ENCODE measurements around the gene SELP. TPM values are rescaled to one million over a fixed set of nuclear protein-coding genes. Genes with fewer than 3 reads are reported as not detected.

Gene SELP
- total RNA-seq, 1 donor from 2014 or later: 0.65 TPM

DNA sequence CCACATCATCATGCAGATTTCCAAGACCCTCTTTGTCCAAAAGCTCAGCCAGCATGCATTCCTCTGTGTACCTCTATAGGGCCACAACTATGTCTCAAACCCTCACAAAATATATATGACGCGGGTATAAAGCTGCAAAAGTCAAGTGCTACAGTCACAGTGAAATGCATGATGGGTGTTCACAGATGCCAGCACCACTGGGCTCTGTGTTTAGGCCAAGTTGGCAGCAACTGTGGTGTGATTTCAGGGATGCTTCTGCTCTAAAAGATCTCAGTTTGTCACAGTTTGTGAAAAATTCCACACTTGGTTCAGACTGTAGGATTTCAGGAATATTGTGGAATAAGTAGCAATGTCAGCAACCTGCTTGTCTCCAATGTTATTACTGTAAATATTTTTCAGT, 23.9 kb upstream of the SELP start:
- H3K36me3 Mint-ChIP-seq: peaks cover 6% of the 10 kb centered on the region
- no peak overlapping the region for H3K27ac Mint-ChIP-seq
- TF ChIP-seq, protein P1, sequence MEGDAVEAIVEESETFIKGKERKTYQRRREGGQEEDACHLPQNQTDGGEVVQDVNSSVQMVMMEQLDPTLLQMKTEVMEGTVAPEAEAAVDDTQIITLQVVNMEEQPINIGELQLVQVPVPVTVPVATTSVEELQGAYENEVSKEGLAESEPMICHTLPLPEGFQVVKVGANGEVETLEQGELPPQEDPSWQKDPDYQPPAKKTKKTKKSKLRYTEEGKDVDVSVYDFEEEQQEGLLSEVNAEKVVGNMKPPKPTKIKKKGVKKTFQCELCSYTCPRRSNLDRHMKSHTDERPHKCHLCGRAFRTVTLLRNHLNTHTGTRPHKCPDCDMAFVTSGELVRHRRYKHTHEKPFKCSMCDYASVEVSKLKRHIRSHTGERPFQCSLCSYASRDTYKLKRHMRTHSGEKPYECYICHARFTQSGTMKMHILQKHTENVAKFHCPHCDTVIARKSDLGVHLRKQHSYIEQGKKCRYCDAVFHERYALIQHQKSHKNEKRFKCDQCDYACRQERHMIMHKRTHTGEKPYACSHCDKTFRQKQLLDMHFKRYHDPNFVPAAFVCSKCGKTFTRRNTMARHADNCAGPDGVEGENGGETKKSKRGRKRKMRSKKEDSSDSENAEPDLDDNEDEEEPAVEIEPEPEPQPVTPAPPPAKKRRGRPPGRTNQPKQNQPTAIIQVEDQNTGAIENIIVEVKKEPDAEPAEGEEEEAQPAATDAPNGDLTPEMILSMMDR (IDR thresholded peaks at IDR 0.05; ENCODE audit: unreplicated experiment): no peak
- peaks cover 8% of the 10 kb centered on the region for H3K4me1 Mint-ChIP-seq
- H3K27me3 Mint-ChIP-seq (ENCODE audit: low read depth): no peaks in the 10 kb centered on the region
- no peak overlapping the region for H3K4me3 Mint-ChIP-seq
- H3K9me3 Mint-ChIP-seq: peaks cover 19% of the 10 kb centered on the region
- DNase-seq (ENCODE audit: low spot score in 2 of 2, unreplicated experiment in 2 of 2): no peak

DNA sequence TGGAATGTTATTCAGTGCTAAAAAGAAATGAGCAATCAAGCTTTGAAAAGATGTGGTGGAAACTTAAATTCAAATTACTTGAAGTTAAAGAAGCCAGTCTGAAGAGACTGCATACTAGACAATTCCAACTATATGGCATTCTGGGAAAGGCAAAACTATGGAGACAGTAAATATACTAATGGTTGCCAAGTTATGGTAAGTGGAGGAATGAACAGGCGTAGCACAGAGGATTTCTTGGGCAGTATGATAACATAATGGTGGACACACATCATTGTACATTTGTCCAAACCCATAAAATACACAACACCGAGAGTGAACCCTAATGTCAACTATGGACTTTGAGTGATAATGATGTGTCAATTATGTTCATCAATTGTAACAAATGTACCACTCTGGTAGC, 21.1 kb upstream of the SELP start:
- Mint-ChIP-seq H3K27me3 (ENCODE audit: low read depth) (no peaks in the 10 kb centered on the region), H3K4me3 (no peak overlapping the region), H3K4me1 (no peaks in the 10 kb centered on the region), H3K36me3 (no peaks in the 10 kb centered on the region), H3K27ac (no peak overlapping the region), H3K9me3 (peaks cover 10% of the 10 kb centered on the region)
- TF ChIP-seq, protein P1 (IDR thresholded peaks at IDR 0.05; ENCODE audit: unreplicated experiment): no peak
- no peak for DNase-seq (ENCODE audit: low spot score in 2 of 2, unreplicated experiment in 2 of 2)

DNA sequence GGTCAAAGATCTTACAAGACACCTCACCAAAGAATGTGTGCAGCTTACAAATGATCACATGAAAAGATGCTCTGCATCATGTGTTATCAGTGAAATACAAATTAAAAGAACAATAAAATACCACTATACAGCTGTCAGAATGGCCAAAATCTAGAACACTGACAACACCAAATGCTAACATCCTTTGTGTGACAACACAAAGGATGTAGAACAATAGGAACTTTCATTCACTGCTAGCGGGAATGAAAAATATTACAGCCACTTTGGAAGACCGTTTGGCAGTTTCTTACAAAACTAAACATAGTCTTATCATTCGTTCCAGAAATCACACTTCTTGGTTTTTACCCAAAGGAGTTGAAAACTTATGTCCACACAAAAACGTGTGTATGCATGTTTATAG, 20.6 kb upstream of the SELP start:
- H3K27me3 Mint-ChIP-seq (ENCODE audit: low read depth): no peaks in the 10 kb centered on the region
- H3K36me3 Mint-ChIP-seq: no peaks in the 10 kb centered on the region
- H3K4me1 Mint-ChIP-seq: no peaks in the 10 kb centered on the region
- peaks cover 10% of the 10 kb centered on the region for H3K9me3 Mint-ChIP-seq
- no peak overlapping the region for H3K4me3 Mint-ChIP-seq
- TF ChIP-seq, protein P1 (IDR thresholded peaks at IDR 0.05; ENCODE audit: unreplicated experiment): no peak
- DNase-seq (ENCODE audit: low spot score in 2 of 2, unreplicated experiment in 2 of 2): no peak
- H3K27ac Mint-ChIP-seq: no peak overlapping the region

DNA sequence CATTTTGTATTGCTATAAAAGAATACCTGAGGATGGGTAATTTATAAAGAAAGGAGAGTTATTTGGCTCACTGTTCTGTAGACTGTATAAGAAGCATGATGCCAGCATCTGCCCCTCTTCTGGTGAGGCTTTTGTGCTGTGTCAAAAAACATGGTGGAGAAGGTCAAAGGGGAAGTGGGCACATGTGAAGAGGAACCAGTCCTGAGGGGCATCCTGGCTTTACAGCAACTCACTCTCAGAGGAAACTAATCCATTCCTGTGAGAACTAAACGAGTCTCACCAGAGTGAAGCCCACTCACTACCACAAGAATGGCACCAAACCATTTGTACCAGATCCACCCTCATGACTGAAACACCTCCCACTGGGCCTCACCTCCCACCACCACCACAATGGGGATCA, 18.8 kb upstream of the SELP start:
- no peaks in the 10 kb centered on the region for H3K36me3 Mint-ChIP-seq
- no peak for DNase-seq (ENCODE audit: low spot score in 2 of 2, unreplicated experiment in 2 of 2)
- H3K27me3 Mint-ChIP-seq (ENCODE audit: low read depth): no peaks in the 10 kb centered on the region
- no peak overlapping the region for H3K27ac Mint-ChIP-seq
- TF ChIP-seq, protein P1 (IDR thresholded peaks at IDR 0.05; ENCODE audit: unreplicated experiment): no peak
- H3K4me3 Mint-ChIP-seq: no peak overlapping the region
- no peaks in the 10 kb centered on the region for H3K4me1 Mint-ChIP-seq
- peaks cover 7% of the 10 kb centered on the region for H3K9me3 Mint-ChIP-seq

DNA sequence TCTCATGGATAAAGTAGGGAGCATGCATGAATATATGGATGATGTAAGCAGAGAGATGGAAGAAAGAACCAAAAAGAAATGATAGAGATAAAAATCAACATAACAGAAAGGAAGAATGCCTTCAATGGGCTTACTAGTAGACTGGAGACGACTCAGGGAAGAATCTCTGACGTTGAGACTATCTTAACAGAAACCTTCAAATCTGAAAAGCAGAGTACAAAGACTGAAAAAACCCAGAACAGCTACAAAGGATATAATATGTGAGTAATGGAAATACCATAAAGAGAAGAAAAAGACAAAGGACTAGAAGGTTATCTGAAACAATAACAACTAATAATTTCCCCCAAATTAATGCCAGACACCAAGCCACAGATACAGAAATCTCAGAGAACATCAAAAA, 18.3 kb upstream of the SELP start:
- H3K36me3 Mint-ChIP-seq: no peaks in the 10 kb centered on the region

More for the DNA sequence above, 18.3 kb upstream of the SELP start:
- Mint-ChIP-seq H3K4me3 (no peak overlapping the region), H3K9me3 (peaks cover 7% of the 10 kb centered on the region), H3K27ac (no peak overlapping the region), H3K4me1 (no peaks in the 10 kb centered on the region), H3K27me3 (ENCODE audit: low read depth) (no peaks in the 10 kb centered on the region)
- no peak for DNase-seq (ENCODE audit: low spot score in 2 of 2, unreplicated experiment in 2 of 2)
- TF ChIP-seq, protein P1 (IDR thresholded peaks at IDR 0.05; ENCODE audit: unreplicated experiment): no peak

All from mesothelial cell of epicardium (in vitro differentiated cells).